Measurements from ENCODE around the gene GPR137. TPM values are rescaled to one million over a fixed set of nuclear protein-coding genes. Genes with fewer than 3 reads are reported as not detected.

Gene GPR137
- total and polyA plus RNA-seq, 10 of the 15 experiments (the other 5 are each of a cell fraction or from before 2014, with no cell fraction given), result 0.37 to 29.2 (median 13.8) TPM

- TF ChIP-seq, protein P1, sequence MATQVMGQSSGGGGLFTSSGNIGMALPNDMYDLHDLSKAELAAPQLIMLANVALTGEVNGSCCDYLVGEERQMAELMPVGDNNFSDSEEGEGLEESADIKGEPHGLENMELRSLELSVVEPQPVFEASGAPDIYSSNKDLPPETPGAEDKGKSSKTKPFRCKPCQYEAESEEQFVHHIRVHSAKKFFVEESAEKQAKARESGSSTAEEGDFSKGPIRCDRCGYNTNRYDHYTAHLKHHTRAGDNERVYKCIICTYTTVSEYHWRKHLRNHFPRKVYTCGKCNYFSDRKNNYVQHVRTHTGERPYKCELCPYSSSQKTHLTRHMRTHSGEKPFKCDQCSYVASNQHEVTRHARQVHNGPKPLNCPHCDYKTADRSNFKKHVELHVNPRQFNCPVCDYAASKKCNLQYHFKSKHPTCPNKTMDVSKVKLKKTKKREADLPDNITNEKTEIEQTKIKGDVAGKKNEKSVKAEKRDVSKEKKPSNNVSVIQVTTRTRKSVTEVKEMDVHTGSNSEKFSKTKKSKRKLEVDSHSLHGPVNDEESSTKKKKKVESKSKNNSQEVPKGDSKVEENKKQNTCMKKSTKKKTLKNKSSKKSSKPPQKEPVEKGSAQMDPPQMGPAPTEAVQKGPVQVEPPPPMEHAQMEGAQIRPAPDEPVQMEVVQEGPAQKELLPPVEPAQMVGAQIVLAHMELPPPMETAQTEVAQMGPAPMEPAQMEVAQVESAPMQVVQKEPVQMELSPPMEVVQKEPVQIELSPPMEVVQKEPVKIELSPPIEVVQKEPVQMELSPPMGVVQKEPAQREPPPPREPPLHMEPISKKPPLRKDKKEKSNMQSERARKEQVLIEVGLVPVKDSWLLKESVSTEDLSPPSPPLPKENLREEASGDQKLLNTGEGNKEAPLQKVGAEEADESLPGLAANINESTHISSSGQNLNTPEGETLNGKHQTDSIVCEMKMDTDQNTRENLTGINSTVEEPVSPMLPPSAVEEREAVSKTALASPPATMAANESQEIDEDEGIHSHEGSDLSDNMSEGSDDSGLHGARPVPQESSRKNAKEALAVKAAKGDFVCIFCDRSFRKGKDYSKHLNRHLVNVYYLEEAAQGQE (IDR thresholded peaks at IDR 0.05; ENCODE audit: low read depth, low read length), result no peak
- TF ChIP-seq ZNF687 (IDR thresholded peaks at IDR 0.05), result no peak
- peak in 1 of 2 experiments; percentile 70; a peak in 1 of 3 replicates for TF ChIP-seq EGR1 (IDR thresholded peaks at IDR 0.05; ENCODE audit: borderline replicate concordance in 1 of 2, low read depth in 2 of 2, low read length in 2 of 2)
Observed at GRCh38 chr11:64241491-64242374, 43.9 kb upstream of the GPR137 start (continued).
